ENCODE data around the gene SUSD1. TPM values are rescaled to one million over a fixed set of nuclear protein-coding genes. Genes with fewer than 3 reads are reported as not detected.

Gene SUSD1
- total RNA-seq, 4 donors from 2014 or later: 5.9 to 10.0 (median 7.4) TPM

DNA sequence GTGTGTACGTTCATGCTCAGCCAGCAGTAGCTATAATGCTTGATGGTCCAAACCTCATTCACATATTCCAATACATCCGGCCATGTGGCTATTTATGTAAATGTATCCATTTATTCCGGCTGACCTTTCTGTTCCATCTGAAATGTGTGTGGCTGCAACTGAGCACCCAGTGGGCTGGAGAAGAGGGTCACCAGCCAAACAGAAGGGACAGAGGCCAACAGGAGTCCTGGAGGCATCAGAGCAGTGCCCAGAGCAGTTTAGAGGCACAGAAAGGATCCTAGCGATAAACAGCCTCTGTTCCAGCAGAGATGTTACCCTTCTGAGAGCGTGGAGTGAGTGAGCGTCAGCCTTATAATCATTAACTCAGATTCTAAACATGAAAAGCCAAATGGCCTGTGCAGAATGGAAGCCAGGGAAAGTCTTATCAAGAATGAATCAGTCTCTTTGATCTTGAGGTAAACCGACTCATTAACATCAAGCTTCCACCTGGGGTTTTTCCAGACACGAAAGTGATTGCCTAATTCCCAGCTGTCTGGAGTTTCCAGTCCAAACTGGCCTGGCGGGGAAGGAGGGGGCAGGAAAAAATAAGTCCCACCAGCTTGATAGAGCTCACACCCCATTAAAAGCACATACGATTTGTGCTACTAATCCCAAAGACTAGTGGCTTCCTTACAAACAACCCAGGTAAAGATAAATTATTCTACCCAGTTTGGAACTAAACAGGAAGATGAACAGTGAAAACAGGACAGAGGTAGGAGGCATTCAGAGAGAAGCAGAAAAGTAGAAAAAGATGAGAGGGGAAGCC lies 55.7 kb downstream of the SUSD1 start:
- WGBS, 2 donors (ENCODE audit: low coverage in 1 of 2): 77 to 85% methylated on average over 6 to 7 of the region's 10 CpGs

DNA sequence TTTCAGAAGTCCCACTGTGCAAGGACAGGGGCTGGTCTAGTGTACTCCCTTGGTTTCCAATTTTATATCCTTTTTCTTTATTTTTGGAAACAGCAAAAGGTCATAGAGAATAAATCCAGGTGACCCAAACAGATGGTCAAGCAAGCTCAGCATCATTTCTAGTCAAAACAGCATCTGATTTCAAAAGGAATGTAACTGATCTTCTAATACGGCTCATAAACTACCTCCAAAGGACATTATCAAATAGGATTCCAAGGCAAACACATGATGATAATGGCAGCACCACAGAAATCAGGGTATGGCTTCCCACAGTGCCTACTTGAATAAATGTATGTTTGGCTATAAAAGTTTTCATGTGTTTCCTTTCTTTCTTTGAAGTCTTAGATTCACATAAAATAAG lies 57.1 kb downstream of the SUSD1 start:
- WGBS, 2 donors (ENCODE audit: low coverage in 1 of 2): 100% methylated on average over 1 of the region's 1 CpG
- Histone ChIP-seq H3K4me1 (no peaks in the 10 kb centered on the region), H3K27me3 (no peaks in the 10 kb centered on the region), H3K36me3 (peaks cover 0 to 2% of the 10 kb centered on the region in 2 donors), H3K4me3 (no peak overlapping the region), H3K9me3 (no peaks in the 10 kb centered on the region), H3K27ac (no peak overlapping the region)
- TF ChIP-seq POLR2AphosphoS5 (IDR thresholded peaks at IDR 0.05) (no peak), EP300 (IDR thresholded peaks at IDR 0.05) (no peak), CTCF (IDR thresholded peaks at IDR 0.05) (no peak), POLR2A (IDR thresholded peaks at IDR 0.05) (no peak)
- ATAC-seq: no peak

More for the DNA sequence above, 55.7 kb downstream of the SUSD1 start:
- TF ChIP-seq POLR2AphosphoS5 (IDR thresholded peaks at IDR 0.05) (no peak), CTCF (IDR thresholded peaks at IDR 0.05) (no peak), EP300 (IDR thresholded peaks at IDR 0.05) (no peak), POLR2A (IDR thresholded peaks at IDR 0.05) (no peak)
- no peak overlapping the region for H3K4me3 ChIP-seq
- H3K36me3 ChIP-seq: peaks cover 0 to 8% of the 10 kb centered on the region in 2 donors
- H3K9me3 ChIP-seq: no peaks in the 10 kb centered on the region
- no peaks in the 10 kb centered on the region for H3K27me3 ChIP-seq
- ATAC-seq: no peak
- no peaks in the 10 kb centered on the region for H3K4me1 ChIP-seq
- H3K27ac ChIP-seq: no peak overlapping the region

DNA sequence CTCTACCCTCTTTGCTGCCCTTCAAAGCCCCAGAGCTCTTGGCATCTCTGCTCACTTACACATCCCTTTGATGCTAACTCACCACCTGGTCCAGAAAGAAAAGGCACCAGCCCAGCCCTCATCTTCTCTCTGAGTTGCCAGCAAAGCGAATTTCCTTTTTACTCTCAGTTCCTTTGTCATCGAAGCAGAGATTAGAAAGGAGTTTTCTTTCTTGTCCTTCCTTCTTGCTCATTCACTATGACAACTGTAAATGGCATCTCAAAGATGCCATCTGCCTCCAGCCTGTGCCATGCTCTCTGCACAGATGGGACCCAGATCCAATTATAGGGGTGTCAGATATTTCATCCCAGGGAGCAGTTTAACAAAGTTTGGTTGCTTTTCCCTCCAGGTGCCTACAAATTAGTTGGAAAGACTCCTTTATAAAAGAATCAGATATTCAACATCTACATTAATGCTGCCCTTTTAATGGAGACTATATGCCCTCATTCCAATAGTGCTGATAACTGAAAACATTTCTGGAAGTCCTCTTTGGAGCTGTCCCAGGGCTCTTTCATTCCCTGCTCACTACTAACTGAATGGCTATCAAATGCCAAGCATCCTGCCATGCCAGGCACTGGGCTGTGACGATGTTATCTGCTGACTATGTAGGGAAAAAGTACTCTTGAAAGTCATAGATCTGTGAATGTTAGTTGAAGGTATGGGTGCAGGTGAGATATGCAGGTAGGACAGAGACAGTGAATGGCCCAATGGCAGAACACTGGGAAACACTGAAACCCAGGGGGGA lies 58.9 kb downstream of the SUSD1 start:
- no peak for ATAC-seq
- WGBS, 2 donors (ENCODE audit: low coverage in 1 of 2): 80 to 94% methylated on average over 2 of the region's 3 CpGs

GRCh38 chr9:112115109-112115508 lies 60.0 kb downstream of the SUSD1 start:
- no peaks in the 10 kb centered on the region for H3K9me3 ChIP-seq
- H3K4me3 ChIP-seq: no peak overlapping the region
- TF ChIP-seq POLR2AphosphoS5 (IDR thresholded peaks at IDR 0.05) (no peak), EP300 (IDR thresholded peaks at IDR 0.05) (no peak), POLR2A (IDR thresholded peaks at IDR 0.05) (no peak), CTCF (IDR thresholded peaks at IDR 0.05) (no peak)
- no peak overlapping the region for H3K27ac ChIP-seq
- 73% methylated on average over 2 of the region's 3 CpGs; no CpG with 5 or more reads in 1 of the 2 donors for WGBS, 2 donors (ENCODE audit: low coverage in 1 of 2)
- peaks cover 0 to 5% of the 10 kb centered on the region in 2 donors for H3K36me3 ChIP-seq
- ATAC-seq: no peak
- no peaks in the 10 kb centered on the region for H3K4me1 ChIP-seq
- H3K27me3 ChIP-seq: no peaks in the 10 kb centered on the region

More for the DNA sequence above, 58.9 kb downstream of the SUSD1 start:
- no peak overlapping the region for H3K27ac ChIP-seq
- H3K9me3 ChIP-seq: no peaks in the 10 kb centered on the region
- no peak for TF ChIP-seq CTCF (IDR thresholded peaks at IDR 0.05)
- TF ChIP-seq POLR2A (IDR thresholded peaks at IDR 0.05): no peak
- no peak for TF ChIP-seq EP300 (IDR thresholded peaks at IDR 0.05)
- TF ChIP-seq POLR2AphosphoS5 (IDR thresholded peaks at IDR 0.05): no peak
- no peaks in the 10 kb centered on the region for H3K4me1 ChIP-seq
- peaks cover 0 to 4% of the 10 kb centered on the region in 2 donors for H3K36me3 ChIP-seq
- no peak overlapping the region for H3K4me3 ChIP-seq
- no peaks in the 10 kb centered on the region for H3K27me3 ChIP-seq
